Posterior vena cava (tissue), 2 donors: ENCODE data around the gene LPIN1. TPM values are rescaled to one million over a fixed set of nuclear protein-coding genes. Genes with fewer than 3 reads are reported as not detected.
A peak's percentile ranks its signal among the peaks of the same experiment; 100 is the strongest.
"Not testable (repeated sequence)": the region's sequence is repeated elsewhere in the genome, so short reads cannot be mapped to it uniquely, and the experiment has no call there.

Experiments
- DNase-seq: peaks from one replicate; pipeline ENCODE4 v3.0.0-alpha.2; 2020; ENCODE audit warnings: low spot score
- intact Hi-C, 2 donors: fragments of 100-400 bp; cut with DNase I; formaldehyde crosslinking; loops; one replicate each; pipeline versions ENCODE4 v1.14.1 to v1.14.2; 2022 to 2023
- total RNA-seq, 2 donors: library from RNA; stranded (reverse); fragmentation: NEBNext Ultra II Directional; extraction: Animal tissue kit (Norgen Biotek cat#: 25700); gene quantifications; one replicate each; pipeline ENCODE4 v1.2.1, GENCODE V29; 2021
- donor health status: DM: yes; HTN: yes; CAD: no.
- donor health status: DM: yes; HTN: yes; CAD: no.

The LPIN1 gene
- total RNA-seq, 2 donors from 2014 or later, result 24.2 to 26.8 TPM

DNA sequence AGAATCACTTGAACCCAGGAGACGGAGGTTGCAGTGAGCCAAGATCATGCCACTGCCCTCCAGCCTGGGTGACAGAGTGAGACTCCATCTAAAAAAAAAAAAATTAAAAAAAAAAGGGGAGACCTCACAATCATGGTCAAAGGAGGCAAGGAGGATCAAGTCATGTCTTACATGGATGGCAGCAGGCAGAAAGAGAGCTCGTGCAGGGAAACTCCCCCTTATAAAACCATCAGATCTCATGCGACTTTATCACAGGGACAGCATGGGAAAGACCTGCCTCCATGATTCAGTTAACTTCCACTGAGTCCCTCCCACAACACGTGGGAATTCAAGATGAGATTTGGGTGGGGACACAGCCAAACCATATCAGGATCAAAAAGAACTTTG, 75.9 kb downstream of the LPIN1 start:
- intact Hi-C loops, DNase-seq: not testable (repeated sequence)

DNA sequence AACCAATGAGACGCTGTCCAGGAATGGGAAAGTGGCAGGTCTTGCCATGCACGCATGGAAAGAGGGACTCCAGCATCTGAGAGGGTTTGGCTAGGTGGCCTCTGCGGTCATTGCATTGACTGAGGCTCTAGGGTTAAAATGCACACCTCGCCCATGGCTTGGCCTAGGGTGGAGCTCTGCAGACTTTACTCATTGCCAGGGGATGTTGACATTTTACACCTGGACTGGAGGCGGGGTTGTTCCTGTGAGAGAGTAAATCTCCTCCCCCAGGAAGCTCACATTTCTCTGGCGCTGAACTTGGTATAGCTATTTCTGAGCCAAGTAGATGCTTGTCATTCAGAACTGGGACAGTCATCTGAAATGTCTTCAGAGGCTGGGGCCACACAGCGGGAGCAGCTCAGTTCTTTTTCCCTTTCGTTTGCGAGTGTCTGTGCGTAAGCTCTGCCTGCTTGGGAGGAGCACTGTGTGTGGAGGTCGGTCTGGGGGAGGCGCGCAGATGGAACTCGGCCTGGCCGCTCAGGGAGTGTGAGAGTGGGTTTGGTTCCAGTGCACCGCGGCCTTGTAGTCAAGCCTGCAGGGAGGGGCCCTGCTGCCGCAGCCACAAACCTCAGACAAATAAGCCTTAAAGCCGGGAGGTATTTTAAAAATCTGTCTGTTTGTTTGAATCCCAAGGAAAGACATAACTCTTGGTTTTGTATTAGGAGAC, 76.5 kb downstream of the LPIN1 start:
- intact Hi-C loops, result no loop called here
- no peak for DNase-seq

DNA sequence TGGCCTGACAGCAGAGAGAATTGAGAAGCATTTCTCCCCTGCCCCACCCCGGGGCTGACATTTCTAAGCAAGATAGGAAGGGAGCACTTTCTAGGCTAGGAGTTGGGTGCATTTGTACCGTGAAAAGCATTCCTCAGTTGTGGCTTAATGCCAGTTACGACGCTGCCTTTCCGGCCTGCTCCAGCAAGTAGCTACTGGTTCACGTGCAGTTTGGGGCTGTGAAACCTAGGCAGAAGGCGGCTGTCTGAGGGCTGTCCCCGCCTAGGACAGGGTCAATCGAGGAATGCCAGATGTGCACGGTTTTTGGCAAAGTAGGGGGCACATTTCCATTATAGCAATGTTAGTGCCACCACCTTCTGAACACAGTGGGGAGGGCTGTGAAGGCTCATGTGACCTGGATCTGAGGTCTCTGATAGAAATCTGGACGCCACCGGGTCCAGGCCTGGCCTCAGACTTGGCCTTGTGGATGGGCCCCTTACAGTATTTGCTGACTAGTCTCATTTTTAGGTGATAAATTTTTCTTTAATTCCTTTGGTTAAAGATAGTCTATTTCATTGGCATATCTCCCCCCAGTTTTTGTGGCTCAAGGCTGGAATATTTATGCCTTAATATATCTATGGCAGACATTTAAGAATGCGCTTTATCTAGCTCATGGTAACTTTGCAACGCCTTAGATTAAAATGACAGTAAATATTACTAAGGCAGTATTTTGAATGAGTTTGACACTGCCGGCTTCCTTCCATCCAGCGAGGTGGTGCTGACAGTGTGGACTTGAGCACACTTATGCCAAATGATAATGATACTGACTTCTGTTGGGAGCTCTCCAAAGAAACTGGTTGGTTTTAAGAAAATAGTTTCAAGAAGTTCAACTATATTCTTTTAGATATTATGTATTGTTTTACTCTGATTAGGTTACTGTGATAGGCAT, 78.7 kb downstream of the LPIN1 start:
- intact Hi-C loops, result loop anchor here in 1 of 2 donors (5.0 kb wide), 1 partner anchor 1347 kb away; no protein-coding TSS in a partner anchor

GRCh38 chr2:11827547-11827946, 81.1 kb downstream of the LPIN1 start:
- no peak for DNase-seq
- intact Hi-C loops, result loop anchor here in 1 of 2 donors (5.0 kb wide), 1 partner anchor 1345 kb away; no protein-coding TSS in a partner anchor

More for the DNA sequence above, 78.7 kb downstream of the LPIN1 start:
- no peak for DNase-seq

DNA sequence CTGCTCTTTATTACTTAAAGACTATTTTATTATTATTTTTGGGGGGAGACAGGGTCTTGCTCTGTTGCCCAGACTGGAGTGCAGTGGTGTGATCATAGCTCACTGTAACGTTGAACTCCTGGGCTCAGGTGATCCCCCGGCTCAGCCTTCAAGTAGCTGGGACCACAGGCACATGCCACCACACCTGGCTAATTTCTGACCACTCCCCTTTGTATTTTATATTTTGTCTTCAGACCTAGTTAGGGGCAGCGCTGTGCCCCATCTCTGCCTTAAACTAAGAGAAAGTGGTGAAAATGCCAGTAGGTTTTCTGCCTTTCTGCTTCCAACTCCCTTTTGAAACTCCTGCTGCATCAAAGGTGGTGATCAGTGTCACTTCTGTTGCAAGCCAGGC, 82.5 kb downstream of the LPIN1 start:
- no peak for DNase-seq
- intact Hi-C loops, result loop anchor here in 1 of 2 donors (5.0 kb wide), 1 partner anchor 1343 kb away; no protein-coding TSS in a partner anchor

GRCh38 chr2:11829324-11829946, 83.0 kb downstream of the LPIN1 start:
- peak; percentile 88 for DNase-seq
- intact Hi-C loops, result loop anchor here in 1 of 2 donors (5.0 kb wide), 1 partner anchor 1343 kb away; no protein-coding TSS in a partner anchor

DNA sequence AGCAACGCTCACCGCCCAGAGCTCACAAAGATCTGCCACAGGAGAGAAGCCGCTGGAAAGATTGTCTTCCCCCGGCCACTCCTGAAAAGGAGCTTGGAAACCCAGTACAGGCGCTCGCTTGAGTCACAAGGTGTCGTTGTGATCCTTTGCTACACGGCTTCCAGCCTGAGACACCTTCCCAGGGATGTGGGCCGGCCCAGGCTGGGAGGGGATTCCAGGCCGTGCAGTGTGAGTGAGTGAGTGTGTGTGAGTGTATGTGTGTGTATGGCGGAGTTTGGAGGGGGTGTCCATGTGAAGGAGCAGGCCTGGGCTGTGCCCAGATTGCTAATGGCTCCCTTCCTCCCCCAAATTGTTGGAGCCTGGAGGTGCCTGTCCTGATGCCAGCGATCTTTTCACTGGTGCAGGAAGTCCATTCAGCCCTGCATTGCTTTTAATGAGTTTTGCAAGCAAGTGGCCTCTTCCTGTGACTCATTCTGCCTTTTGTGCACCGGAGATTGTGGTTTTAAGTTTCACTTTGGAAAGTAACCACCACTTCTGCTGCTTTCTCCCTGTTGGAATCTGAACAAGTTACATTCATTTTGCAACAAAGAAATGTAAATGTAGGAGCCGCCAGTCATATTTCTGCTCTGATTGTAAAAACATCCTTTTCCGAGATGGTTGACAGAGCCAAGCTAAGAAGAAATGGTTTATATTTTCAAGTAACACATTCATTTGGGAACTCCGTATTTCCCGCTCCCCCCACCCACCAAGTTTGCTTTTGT, 83.7 kb downstream of the LPIN1 start:
- peak; percentile 86 for DNase-seq
- intact Hi-C loops, result loop anchor here in 1 of 2 donors (5.0 kb wide), 1 partner anchor 1342 kb away; no protein-coding TSS in a partner anchor

DNA sequence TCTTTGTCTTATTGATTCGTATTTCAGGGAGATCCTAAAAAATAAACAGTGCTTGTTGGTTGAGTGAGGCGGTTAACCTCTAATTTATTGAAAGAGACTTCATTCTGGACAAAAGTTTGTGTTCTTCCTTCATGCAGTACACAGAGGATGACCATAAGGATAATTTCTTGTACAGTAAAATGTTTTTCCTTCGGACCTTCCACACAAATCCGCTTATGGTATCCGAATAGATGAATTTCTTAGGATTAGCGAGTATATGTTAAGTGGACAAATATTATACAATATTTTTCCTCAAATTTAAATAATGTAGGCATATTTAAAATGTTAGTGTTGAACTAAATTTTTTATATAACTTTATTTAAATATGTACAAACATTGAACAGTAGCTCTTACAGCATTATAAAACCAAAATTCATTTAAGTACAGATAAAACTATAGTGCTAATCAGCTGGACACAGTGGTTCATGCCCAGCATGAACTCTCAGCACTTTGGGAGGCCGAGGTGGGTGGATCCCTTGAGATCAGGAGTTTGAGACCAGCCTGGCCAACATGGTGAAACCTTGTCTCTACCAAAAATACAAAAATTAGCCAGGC, 84.4 kb downstream of the LPIN1 start:
- DNase-seq, result no peak
- intact Hi-C loops, result no loop called here

- no peak for DNase-seq
- intact Hi-C loops, result no loop called here
These were observed 85.0 kb downstream of the LPIN1 start for GRCh38 chr2:11831415-11831814.

DNA sequence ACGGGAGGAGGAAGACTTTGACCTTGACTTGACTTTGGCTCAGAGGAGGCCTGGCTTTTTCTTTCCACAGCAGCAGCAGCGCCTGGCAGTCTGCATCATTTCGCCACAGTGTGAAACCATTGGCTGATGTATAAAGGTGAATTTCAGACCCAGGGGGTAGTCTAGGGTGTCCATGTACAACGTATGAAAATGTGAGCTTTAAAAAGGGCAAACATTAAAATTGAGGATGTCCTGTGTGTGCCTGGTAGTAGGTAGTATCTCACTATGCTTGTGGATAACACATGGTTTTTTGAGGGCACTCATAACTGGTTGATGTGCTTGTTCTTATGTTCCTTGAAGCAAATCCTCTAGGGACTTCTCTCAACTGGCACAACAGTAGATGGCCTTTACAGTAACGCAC, 86.1 kb downstream of the LPIN1 start:
- intact Hi-C loops, result no loop called here
- DNase-seq, result no peak

GRCh38 chr2:11833601-11834000, 87.2 kb downstream of the LPIN1 start:
- intact Hi-C loops, result no loop called here
- DNase-seq, result no peak

- intact Hi-C loops, result no loop called here
- no peak for DNase-seq
These were observed 89.0 kb downstream of the LPIN1 start for GRCh38 chr2:11835403-11835802.

GRCh38 chr2:11836647-11837219, 90.3 kb downstream of the LPIN1 start:
- intact Hi-C loops, result no loop called here
- DNase-seq, result no peak

- intact Hi-C loops, result no loop called here
- no peak for DNase-seq
These were observed 91.7 kb downstream of the LPIN1 start for GRCh38 chr2:11837875-11838734.

DNA sequence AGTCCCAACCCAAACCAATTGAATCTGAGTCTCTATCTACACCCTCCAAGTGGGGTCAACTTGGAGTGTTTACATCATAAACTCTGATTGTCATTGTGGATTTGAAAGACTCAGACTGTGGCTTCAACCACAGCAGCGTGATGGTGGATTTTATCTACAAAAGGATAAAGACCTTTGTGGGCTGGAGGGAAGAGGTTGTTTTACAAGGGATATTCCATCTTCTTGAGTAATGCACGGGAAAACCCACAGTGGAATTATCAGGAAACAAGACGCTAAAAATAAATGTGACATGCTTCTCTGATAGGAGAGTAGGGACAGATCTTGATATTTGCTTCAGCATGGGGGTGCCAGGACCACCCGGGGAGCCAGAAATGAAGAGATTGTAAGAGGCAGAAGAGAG, 93.5 kb downstream of the LPIN1 start:
- intact Hi-C loops, result no loop called here
- DNase-seq, result no peak

- no peak for DNase-seq
- intact Hi-C loops, result no loop called here
These were observed 95.9 kb downstream of the LPIN1 start for GRCh38 chr2:11842336-11842735.

DNA sequence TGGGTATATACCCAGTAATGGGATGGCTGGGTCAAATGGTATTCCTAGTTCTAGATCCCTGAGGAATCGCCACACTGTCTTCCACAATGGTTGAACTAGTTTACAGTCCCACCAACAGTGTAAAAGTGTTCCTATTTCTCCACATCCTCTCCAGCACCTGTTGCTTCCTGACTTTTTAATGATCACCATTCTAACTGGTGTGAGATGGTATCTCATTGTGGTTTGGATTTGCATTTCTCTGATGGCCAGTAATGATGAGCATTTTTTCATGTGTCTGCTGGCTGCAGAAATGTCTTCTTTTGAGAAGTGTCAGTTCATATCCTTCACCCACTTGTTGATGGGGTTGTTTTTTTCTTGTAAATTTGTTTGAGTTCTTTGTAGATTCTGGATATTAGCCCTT, 98.4 kb downstream of the LPIN1 start:
- intact Hi-C loops, DNase-seq: not testable (repeated sequence)
